ENCODE results near the gene ZNF672. TPM values are rescaled to one million over a fixed set of nuclear protein-coding genes. Genes with fewer than 3 reads are reported as not detected.

Gene ZNF672
- total RNA-seq, 2 donors from 2014 or later: 44.2 to 63.1 TPM

GRCh38 chr1:248847181-248847955 is 9.3 kb downstream of the ZNF672 start:
- no peak overlapping the region for H3K4me3 ChIP-seq
- H3K4me1 ChIP-seq (replicated peaks): no peaks in the 10 kb centered on the region
- TF ChIP-seq, protein P1, sequence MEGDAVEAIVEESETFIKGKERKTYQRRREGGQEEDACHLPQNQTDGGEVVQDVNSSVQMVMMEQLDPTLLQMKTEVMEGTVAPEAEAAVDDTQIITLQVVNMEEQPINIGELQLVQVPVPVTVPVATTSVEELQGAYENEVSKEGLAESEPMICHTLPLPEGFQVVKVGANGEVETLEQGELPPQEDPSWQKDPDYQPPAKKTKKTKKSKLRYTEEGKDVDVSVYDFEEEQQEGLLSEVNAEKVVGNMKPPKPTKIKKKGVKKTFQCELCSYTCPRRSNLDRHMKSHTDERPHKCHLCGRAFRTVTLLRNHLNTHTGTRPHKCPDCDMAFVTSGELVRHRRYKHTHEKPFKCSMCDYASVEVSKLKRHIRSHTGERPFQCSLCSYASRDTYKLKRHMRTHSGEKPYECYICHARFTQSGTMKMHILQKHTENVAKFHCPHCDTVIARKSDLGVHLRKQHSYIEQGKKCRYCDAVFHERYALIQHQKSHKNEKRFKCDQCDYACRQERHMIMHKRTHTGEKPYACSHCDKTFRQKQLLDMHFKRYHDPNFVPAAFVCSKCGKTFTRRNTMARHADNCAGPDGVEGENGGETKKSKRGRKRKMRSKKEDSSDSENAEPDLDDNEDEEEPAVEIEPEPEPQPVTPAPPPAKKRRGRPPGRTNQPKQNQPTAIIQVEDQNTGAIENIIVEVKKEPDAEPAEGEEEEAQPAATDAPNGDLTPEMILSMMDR (IDR thresholded peaks at IDR 0.05): no peak
- TF ChIP-seq POLR2A (IDR thresholded peaks at IDR 0.05) (no peak), POLR2AphosphoS5 (IDR thresholded peaks at IDR 0.05) (no peak)
- H3K27ac ChIP-seq: no peak overlapping the region
- WGBS: 93% methylated on average over 76 of the region's 76 CpGs
- no peaks in the 10 kb centered on the region for H3K27me3 ChIP-seq (replicated peaks; ENCODE audit: insufficient read depth)
- peaks cover 9 to 30% of the 10 kb centered on the region in 2 donors for H3K36me3 ChIP-seq
- intact Hi-C loops (cut with DNase I): no loop called here
- no peaks in the 10 kb centered on the region for H3K9me3 ChIP-seq
- no peak for DNase-seq (ENCODE audit: low spot score)

DNA sequence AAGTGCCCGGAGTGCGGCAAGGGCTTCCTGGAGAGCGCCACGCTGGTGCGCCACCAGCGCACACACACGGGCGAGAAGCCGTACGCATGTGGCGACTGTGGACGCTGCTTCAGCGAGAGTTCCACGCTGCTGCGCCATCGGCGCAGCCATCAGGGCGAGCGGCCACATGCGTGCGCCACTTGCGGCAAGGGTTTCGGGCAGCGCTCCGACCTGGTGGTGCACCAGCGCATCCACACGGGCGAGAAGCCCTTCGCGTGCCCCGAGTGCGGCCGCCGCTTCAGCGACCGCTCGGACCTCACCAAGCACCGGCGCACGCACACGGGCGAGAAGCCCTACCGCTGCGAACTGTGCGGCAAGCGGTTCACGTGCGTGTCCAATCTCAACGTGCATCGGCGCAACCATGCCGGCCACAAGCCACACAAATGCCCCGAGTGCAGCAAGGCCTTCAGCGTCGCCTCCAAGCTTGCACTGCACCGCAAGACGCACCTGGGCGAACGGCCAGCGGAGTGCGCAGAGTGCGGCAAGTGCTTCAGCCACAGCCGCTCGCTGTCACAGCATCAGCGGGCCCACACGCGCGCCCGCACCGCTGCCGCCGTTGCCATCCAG is 10.0 kb downstream of the ZNF672 start:
- intact Hi-C loops (cut with DNase I): no loop called here
- 94% methylated on average over 67 of the region's 72 CpGs for WGBS

DNA sequence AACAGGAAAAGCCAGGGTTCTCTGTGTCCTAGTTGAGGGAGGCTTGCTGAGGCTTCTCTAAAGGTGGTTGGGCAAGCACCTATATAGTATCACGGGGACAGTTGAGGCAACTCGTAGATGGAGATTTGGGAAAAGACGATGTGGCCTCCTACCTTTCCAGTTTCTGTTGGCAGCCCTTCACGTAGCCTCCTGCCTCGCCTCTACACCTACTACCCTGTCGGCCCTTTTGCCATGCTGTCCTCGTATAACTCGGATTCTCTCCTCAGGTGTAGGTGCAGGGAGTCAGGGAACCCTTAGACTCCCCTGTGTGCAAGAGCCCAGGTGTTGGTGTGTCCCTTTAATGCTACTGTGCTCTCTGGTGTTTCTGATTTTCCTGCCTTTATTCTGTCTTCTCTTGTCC is 10.6 kb downstream of the ZNF672 start:
- Histone ChIP-seq H3K27me3 (replicated peaks; ENCODE audit: insufficient read depth) (no peaks in the 10 kb centered on the region), H3K4me1 (replicated peaks) (no peaks in the 10 kb centered on the region), H3K9me3 (no peaks in the 10 kb centered on the region), H3K36me3 (peaks cover 9 to 30% of the 10 kb centered on the region in 2 donors), H3K27ac (no peak overlapping the region), H3K4me3 (no peak overlapping the region)
- WGBS: 89% methylated on average over 8 of the region's 8 CpGs
- intact Hi-C loops (cut with DNase I): no loop called here
- no peak for DNase-seq (ENCODE audit: low spot score)
- no peak for TF ChIP-seq POLR2A (IDR thresholded peaks at IDR 0.05)
- TF ChIP-seq, protein P1 (IDR thresholded peaks at IDR 0.05): no peak
- no peak for TF ChIP-seq POLR2AphosphoS5 (IDR thresholded peaks at IDR 0.05)

More for the DNA sequence above, 10.0 kb downstream of the ZNF672 start:
- H3K27ac ChIP-seq: no peak overlapping the region
- H3K4me1 ChIP-seq (replicated peaks): no peaks in the 10 kb centered on the region
- H3K4me3 ChIP-seq: no peak overlapping the region
- TF ChIP-seq, protein P1 (IDR thresholded peaks at IDR 0.05): no peak
- TF ChIP-seq POLR2AphosphoS5 (IDR thresholded peaks at IDR 0.05) (no peak), POLR2A (IDR thresholded peaks at IDR 0.05) (no peak)
- H3K36me3 ChIP-seq: peaks cover 9 to 30% of the 10 kb centered on the region in 2 donors
- H3K27me3 ChIP-seq (replicated peaks; ENCODE audit: insufficient read depth): no peaks in the 10 kb centered on the region
- no peak for DNase-seq (ENCODE audit: low spot score)
- no peaks in the 10 kb centered on the region for H3K9me3 ChIP-seq

- 78% methylated on average over 3 of the region's 3 CpGs for WGBS
- no peaks in the 10 kb centered on the region for H3K9me3 ChIP-seq
- intact Hi-C loops (cut with DNase I): no loop called here
- no peaks in the 10 kb centered on the region for H3K4me1 ChIP-seq (replicated peaks)
- DNase-seq (ENCODE audit: low spot score): no peak
- H3K4me3 ChIP-seq: no peak overlapping the region
- H3K27me3 ChIP-seq (replicated peaks; ENCODE audit: insufficient read depth): no peaks in the 10 kb centered on the region
- no peak overlapping the region for H3K27ac ChIP-seq
- TF ChIP-seq POLR2AphosphoS5 (IDR thresholded peaks at IDR 0.05) (no peak), POLR2A (IDR thresholded peaks at IDR 0.05) (no peak)
- TF ChIP-seq, protein P1 (IDR thresholded peaks at IDR 0.05): no peak
- H3K36me3 ChIP-seq: peaks cover 9 to 34% of the 10 kb centered on the region in 2 donors
Observed at GRCh38 chr1:248849152-248849551, 11.1 kb downstream of the ZNF672 start.

Data from prostate gland (tissue), 2 donors.